ENCODE results near the gene CSK.

CSK gene

GRCh38 chr15:74826364-74826819, 44.5 kb downstream of the CSK start, which contains the start of gene CPLX3:
TSS of gene CPLX3 (plus strand) at chr15:74826627. CDS start at chr15:74826704, 77 bp downstream.
- peak; percentile 13 for DNase-seq (ENCODE audit: low read depth)

- DNase-seq (ENCODE audit: low read depth) = no peak
These were observed 45.0 kb downstream of the CSK start for GRCh38 chr15:74826921-74827320.

- no peak for DNase-seq (ENCODE audit: low read depth)
These were observed 45.7 kb downstream of the CSK start for GRCh38 chr15:74827614-74828013.

- DNase-seq (ENCODE audit: low read depth) = no peak
These were observed 47.0 kb downstream of the CSK start for GRCh38 chr15:74828835-74829234.

- DNase-seq (ENCODE audit: low read depth) = no peak
These were observed 47.6 kb downstream of the CSK start for GRCh38 chr15:74829486-74829885.

- no peak for DNase-seq (ENCODE audit: low read depth)
These were observed 48.1 kb downstream of the CSK start for GRCh38 chr15:74829991-74830390.

- DNase-seq (ENCODE audit: low read depth) = no peak
These were observed 49.0 kb downstream of the CSK start for GRCh38 chr15:74830868-74831267.

- DNase-seq (ENCODE audit: low read depth) = no peak
These were observed 50.1 kb downstream of the CSK start for GRCh38 chr15:74831813-74832495.

GRCh38 chr15:74832826-74833225, 50.9 kb downstream of the CSK start:
- no peak for DNase-seq (ENCODE audit: low read depth)

- DNase-seq (ENCODE audit: low read depth) = no peak
These were observed 51.7 kb downstream of the CSK start for GRCh38 chr15:74833376-74834107.

GRCh38 chr15:74835312-74835823, 53.5 kb downstream of the CSK start:
- DNase-seq (ENCODE audit: low read depth) = peak; percentile 9

GRCh38 chr15:74836846-74837245, 55.0 kb downstream of the CSK start:
- no peak for DNase-seq (ENCODE audit: low read depth)

- DNase-seq (ENCODE audit: low read depth) = no peak
These were observed 55.7 kb downstream of the CSK start for GRCh38 chr15:74837482-74838136.

GRCh38 chr15:74838137-74838516, 56.2 kb downstream of the CSK start:
- DNase-seq (ENCODE audit: low read depth) = no peak

GRCh38 chr15:74838746-74839525, 57.1 kb downstream of the CSK start:
- DNase-seq (ENCODE audit: low read depth) = no peak

GRCh38 chr15:74839526-74840395, 57.9 kb downstream of the CSK start:
- DNase-seq (ENCODE audit: low read depth) = no peak

GRCh38 chr15:74840851-74841775, 59.2 kb downstream of the CSK start:
- no peak for DNase-seq (ENCODE audit: low read depth)

GRCh38 chr15:74841891-74842373, 60.1 kb downstream of the CSK start:
- DNase-seq (ENCODE audit: low read depth) = no peak

- peak; percentile 89 for DNase-seq (ENCODE audit: low read depth)
These were observed 60.9 kb downstream of the CSK start, which contains the start of gene ULK3 for GRCh38 chr15:74842581-74843444. TSS of gene ULK3 (minus strand) at chr15:74843156. CDS start at chr15:74843105, 51 bp downstream.
